ENCODE data around the gene FAM136A.
"Not testable (repeated sequence)": the region's sequence is repeated elsewhere in the genome, so short reads cannot be mapped to it uniquely, and the experiment has no call there.

The FAM136A gene

GRCh38 chr2:70301344-70302194, at the start of gene FAM136A:
TSS of gene FAM136A (minus strand) at chr2:70302067. CDS start at chr2:70302011, 56 bp downstream.
- in situ Hi-C loops (cut with MboI; ENCODE audit: low sequenced_read_pairs) = no loop called here

- in situ Hi-C loops (cut with MboI; ENCODE audit: low sequenced_read_pairs) = no loop called here
Observed at GRCh38 chr2:70349921-70350685, 48.2 kb upstream of the FAM136A start.

GRCh38 chr2:70347831-70348230, 46.0 kb upstream of the FAM136A start:
- in situ Hi-C loops (cut with MboI; ENCODE audit: low sequenced_read_pairs) = no loop called here

- in situ Hi-C loops (cut with MboI; ENCODE audit: low sequenced_read_pairs) = no loop called here
Observed at GRCh38 chr2:70344195-70344594, 42.3 kb upstream of the FAM136A start.

- in situ Hi-C loops (cut with MboI; ENCODE audit: low sequenced_read_pairs) = no loop called here
Observed at GRCh38 chr2:70341477-70341765, 39.6 kb upstream of the FAM136A start.

GRCh38 chr2:70340761-70341476, 39.1 kb upstream of the FAM136A start:
- in situ Hi-C loops (cut with MboI; ENCODE audit: low sequenced_read_pairs) = no loop called here

- in situ Hi-C loops (cut with MboI; ENCODE audit: low sequenced_read_pairs) = no loop called here
Observed at GRCh38 chr2:70340075-70340474, 38.2 kb upstream of the FAM136A start.

GRCh38 chr2:70336552-70336951, 34.7 kb upstream of the FAM136A start:
- in situ Hi-C loops (cut with MboI; ENCODE audit: low sequenced_read_pairs) = no loop called here

GRCh38 chr2:70331012-70331411, 29.1 kb upstream of the FAM136A start:
- in situ Hi-C loops (cut with MboI; ENCODE audit: low sequenced_read_pairs) = no loop called here

- in situ Hi-C loops (cut with MboI; ENCODE audit: low sequenced_read_pairs) = no loop called here
Observed at GRCh38 chr2:70330476-70330875, 28.6 kb upstream of the FAM136A start.

GRCh38 chr2:70328921-70329561, 27.2 kb upstream of the FAM136A start:
- in situ Hi-C loops (cut with MboI; ENCODE audit: low sequenced_read_pairs) = loop anchor here (10.0 kb wide), 1 partner anchor 306 kb away; no protein-coding TSS in a partner anchor

- in situ Hi-C loops (cut with MboI; ENCODE audit: low sequenced_read_pairs) = loop anchor here (10.0 kb wide), 1 partner anchor 309 kb away; no protein-coding TSS in a partner anchor
Observed at GRCh38 chr2:70325875-70326274, 24.0 kb upstream of the FAM136A start.

GRCh38 chr2:70322518-70322917, 20.7 kb upstream of the FAM136A start:
- in situ Hi-C loops (cut with MboI; ENCODE audit: low sequenced_read_pairs) = loop anchor here (10.0 kb wide), 1 partner anchor 312 kb away; no protein-coding TSS in a partner anchor

- in situ Hi-C loops (cut with MboI; ENCODE audit: low sequenced_read_pairs) = loop anchor here (10.0 kb wide), 1 partner anchor 313 kb away; no protein-coding TSS in a partner anchor
Observed at GRCh38 chr2:70321370-70321769, 19.5 kb upstream of the FAM136A start.

GRCh38 chr2:70314640-70315039, 12.8 kb upstream of the FAM136A start:
- in situ Hi-C loops (cut with MboI; ENCODE audit: low sequenced_read_pairs) = no loop called here

GRCh38 chr2:70312560-70312959, 10.7 kb upstream of the FAM136A start:
- in situ Hi-C loops (cut with MboI; ENCODE audit: low sequenced_read_pairs) = no loop called here

GRCh38 chr2:70310899-70311298, 9.0 kb upstream of the FAM136A start:
- in situ Hi-C loops (cut with MboI; ENCODE audit: low sequenced_read_pairs) = no loop called here

GRCh38 chr2:70305531-70305930, 3.7 kb upstream of the FAM136A start:
- in situ Hi-C loops (cut with MboI; ENCODE audit: low sequenced_read_pairs) = no loop called here

GRCh38 chr2:70304498-70304897, 2.6 kb upstream of the FAM136A start:
- in situ Hi-C loops (cut with MboI; ENCODE audit: low sequenced_read_pairs) = no loop called here

GRCh38 chr2:70303186-70303585, 1.3 kb upstream of the FAM136A start:
- in situ Hi-C loops (cut with MboI; ENCODE audit: low sequenced_read_pairs) = no loop called here

- in situ Hi-C loops (cut with MboI; ENCODE audit: low sequenced_read_pairs) = not testable (repeated sequence)
Observed at GRCh38 chr2:70302195-70302546, 304 bp upstream of the FAM136A start.

All from HL-60/S4 treated with retinoic acid at 250 ng/mL for 4 days and 3 days (cell line).